OCI-LY1 (cell line): Measurements from ENCODE around the gene B3GNT8.

ENCODE experiments used
- EZH2 ChIP-seq: fragments of 200-600 bp; sonication (generic), shearing (Covaris generic); IDR thresholded peaks from 2 replicates; pipeline ENCODE4 v1.8.0; 2017; ENCODE audit warnings: borderline replicate concordance, mixed run types, mild to moderate bottlenecking, antibody characterized with exemption, low read length, moderate library complexity, mixed read lengths
- TF ChIP-seq, protein P1 (sequence below): fragments of 200-600 bp; sonication (generic), shearing (Covaris generic); IDR thresholded peaks from 2 replicates; pipeline ENCODE4 v1.5.1; 2017; ENCODE audit warnings: mild to moderate bottlenecking, antibody characterized with exemption, low read length, moderate library complexity, mixed read lengths

DNA sequence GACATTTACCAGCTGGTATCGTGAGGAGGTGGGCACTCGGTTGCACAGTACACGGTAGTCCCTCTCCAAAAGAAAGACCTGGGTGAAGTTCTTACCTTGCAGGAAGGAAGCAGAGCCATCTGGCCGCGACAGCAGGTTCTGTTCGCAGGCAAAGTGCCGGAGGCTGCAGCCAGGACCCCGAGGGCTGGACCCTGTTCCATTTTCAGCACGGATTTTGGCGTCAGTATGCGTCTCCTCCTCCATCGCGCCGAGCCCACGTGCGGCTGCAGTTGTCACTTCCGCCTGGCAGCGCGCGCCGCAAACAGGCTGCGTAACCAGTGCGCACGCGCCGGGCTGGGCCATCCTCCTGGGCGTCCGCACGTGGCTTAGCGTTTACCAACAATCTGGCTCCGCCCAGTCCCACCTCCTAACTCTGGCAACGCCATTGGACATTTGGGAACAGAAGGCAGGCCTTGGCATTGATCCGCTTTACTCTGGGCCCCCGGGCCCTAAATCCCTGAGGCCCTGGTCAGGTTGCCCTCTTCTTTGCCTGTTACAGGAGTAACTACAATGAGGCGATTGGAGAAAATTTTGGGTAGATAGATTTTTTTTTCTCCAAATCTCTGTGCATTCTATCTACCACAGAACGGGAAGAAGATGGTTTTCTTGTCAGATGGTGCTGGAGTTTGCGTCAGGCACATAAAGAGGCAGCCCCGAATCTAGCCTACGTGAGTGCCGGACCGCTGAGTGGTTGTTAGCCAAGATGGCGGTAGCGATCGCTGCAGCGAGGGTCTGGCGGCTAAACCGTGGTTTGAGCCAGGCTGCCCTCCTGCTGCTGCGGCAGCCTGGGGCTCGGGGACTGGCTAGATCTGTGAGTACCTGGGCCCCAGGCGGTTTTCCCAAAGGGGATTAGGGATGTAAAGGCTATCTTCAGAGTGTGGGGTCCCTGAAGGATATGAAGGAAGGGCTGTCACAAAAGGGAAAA lies 29.8 kb downstream of the B3GNT8 start, which contains the start of the genes BCKDHA and EXOSC5:
- TF ChIP-seq, protein P1, sequence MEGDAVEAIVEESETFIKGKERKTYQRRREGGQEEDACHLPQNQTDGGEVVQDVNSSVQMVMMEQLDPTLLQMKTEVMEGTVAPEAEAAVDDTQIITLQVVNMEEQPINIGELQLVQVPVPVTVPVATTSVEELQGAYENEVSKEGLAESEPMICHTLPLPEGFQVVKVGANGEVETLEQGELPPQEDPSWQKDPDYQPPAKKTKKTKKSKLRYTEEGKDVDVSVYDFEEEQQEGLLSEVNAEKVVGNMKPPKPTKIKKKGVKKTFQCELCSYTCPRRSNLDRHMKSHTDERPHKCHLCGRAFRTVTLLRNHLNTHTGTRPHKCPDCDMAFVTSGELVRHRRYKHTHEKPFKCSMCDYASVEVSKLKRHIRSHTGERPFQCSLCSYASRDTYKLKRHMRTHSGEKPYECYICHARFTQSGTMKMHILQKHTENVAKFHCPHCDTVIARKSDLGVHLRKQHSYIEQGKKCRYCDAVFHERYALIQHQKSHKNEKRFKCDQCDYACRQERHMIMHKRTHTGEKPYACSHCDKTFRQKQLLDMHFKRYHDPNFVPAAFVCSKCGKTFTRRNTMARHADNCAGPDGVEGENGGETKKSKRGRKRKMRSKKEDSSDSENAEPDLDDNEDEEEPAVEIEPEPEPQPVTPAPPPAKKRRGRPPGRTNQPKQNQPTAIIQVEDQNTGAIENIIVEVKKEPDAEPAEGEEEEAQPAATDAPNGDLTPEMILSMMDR, result no peak
- no peak for TF ChIP-seq EZH2
